ENCODE measurements around the gene NFYA.

DNA sequence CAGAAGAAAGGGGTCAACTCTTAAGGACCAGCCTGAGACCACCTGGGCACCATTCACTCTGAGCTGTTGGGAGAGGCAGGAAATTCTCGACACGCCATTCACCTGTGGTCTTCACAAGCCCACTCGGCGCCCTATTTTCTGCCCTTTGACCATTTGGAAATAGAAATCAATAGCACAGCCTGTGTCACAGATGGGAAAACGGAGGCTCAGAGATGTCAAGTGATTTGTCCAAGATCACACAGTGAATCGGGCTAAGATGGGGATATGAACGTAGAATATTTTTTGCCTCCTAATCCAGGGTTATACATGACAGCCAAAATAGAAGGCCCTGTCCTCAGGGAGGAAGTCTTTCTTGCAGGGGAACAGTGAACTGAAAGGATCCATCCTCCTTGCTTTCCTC, 22.8 kb upstream of the NFYA start:
- TF ChIP-seq, protein P1, sequence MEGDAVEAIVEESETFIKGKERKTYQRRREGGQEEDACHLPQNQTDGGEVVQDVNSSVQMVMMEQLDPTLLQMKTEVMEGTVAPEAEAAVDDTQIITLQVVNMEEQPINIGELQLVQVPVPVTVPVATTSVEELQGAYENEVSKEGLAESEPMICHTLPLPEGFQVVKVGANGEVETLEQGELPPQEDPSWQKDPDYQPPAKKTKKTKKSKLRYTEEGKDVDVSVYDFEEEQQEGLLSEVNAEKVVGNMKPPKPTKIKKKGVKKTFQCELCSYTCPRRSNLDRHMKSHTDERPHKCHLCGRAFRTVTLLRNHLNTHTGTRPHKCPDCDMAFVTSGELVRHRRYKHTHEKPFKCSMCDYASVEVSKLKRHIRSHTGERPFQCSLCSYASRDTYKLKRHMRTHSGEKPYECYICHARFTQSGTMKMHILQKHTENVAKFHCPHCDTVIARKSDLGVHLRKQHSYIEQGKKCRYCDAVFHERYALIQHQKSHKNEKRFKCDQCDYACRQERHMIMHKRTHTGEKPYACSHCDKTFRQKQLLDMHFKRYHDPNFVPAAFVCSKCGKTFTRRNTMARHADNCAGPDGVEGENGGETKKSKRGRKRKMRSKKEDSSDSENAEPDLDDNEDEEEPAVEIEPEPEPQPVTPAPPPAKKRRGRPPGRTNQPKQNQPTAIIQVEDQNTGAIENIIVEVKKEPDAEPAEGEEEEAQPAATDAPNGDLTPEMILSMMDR (IDR thresholded peaks at IDR 0.05; ENCODE audit: insufficient read depth, low read depth, low read length): no peak
- no peak for TF ChIP-seq EZH2 (IDR thresholded peaks at IDR 0.05; ENCODE audit: insufficient read depth, low read length)

Measured in astrocyte (in vitro differentiated cells and primary cell).